Coronary artery (tissue), 2 donors: ENCODE data around the gene CLEC3B.
A peak's percentile ranks its signal among the peaks of the same experiment; 100 is the strongest.
"Not testable (repeated sequence)": the region's sequence is repeated elsewhere in the genome, so short reads cannot be mapped to it uniquely, and the experiment has no call there.

Source experiments
- DNase-seq: peaks from one replicate; pipeline ENCODE4 v3.0.0-alpha.2; 2017; ENCODE audit warnings: low spot score
- H3K27ac ChIP-seq, 2 donors: fragments of 200-600 bp; sonication (generic); one replicate each; pipeline ENCODE4 v1.5.1; 2016 to 2019
- H3K4me3 ChIP-seq: fragments of 200-600 bp; sonication (generic); 2 replicates; pipeline ENCODE4 v1.5.1; 2016; ENCODE audit warnings: mild to moderate bottlenecking, moderate library complexity
- TF ChIP-seq, protein P1 (sequence below): fragments of 200-600 bp; sonication (generic); IDR thresholded peaks from one replicate; pipeline ENCODE4 v1.5.1; 2019; ENCODE audit warnings: antibody characterized with exemption

The CLEC3B gene

DNA sequence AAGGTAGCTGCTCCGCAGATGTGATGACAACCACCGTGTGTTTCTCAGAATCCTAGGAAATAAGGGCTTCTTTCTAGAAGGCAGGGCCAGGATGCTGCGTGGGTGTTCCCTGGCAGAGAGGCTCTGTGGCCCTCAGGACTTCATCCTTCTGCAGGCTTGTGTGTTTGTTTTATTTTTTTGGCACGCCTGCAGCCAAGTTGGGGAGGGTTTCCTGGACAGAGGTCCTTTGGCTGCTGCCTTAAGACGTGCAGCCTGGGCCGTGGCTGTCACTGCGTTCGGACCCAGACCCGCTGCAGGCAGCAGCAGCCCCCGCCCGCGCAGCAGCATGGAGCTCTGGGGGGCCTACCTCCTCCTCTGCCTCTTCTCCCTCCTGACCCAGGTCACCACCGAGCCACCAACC is at the start of gene CLEC3B:
Gene CLEC3B, plus strand, starts transcription at position 266 of the 400 bp plus-strand sequence. Its CDS starts 60 bp downstream, at position 326.
- TF ChIP-seq, protein P1, sequence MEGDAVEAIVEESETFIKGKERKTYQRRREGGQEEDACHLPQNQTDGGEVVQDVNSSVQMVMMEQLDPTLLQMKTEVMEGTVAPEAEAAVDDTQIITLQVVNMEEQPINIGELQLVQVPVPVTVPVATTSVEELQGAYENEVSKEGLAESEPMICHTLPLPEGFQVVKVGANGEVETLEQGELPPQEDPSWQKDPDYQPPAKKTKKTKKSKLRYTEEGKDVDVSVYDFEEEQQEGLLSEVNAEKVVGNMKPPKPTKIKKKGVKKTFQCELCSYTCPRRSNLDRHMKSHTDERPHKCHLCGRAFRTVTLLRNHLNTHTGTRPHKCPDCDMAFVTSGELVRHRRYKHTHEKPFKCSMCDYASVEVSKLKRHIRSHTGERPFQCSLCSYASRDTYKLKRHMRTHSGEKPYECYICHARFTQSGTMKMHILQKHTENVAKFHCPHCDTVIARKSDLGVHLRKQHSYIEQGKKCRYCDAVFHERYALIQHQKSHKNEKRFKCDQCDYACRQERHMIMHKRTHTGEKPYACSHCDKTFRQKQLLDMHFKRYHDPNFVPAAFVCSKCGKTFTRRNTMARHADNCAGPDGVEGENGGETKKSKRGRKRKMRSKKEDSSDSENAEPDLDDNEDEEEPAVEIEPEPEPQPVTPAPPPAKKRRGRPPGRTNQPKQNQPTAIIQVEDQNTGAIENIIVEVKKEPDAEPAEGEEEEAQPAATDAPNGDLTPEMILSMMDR: no peak
- no peak for DNase-seq
- Histone ChIP-seq H3K27ac (peak within 1 kb of the TSS; percentile 4 to 86), H3K4me3 (peak within 1 kb of the TSS; percentile 64)

DNA sequence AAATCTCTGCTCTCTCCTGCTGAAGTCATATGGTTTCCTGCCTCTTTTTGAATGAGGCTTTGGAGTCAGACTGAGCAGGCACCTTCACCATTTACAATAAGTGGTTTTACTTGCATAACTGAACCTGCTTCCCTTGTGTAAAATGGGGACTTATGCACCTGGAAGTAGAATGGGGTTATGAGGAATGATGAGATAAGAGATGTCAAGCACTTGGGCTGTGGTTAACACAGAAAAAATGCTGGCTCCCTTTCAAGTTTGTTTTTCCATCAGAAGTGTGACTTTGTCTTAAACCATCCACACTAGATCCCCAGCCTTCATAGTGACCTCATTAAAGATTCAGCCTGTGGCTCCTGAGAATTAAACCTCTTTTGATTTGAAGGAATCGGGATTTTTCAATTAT is 44.9 kb upstream of the CLEC3B start:
- no peak for DNase-seq
- Histone ChIP-seq H3K27ac (no peak overlapping the region), H3K4me3 (no peak overlapping the region)
- TF ChIP-seq, protein P1: no peak

DNA sequence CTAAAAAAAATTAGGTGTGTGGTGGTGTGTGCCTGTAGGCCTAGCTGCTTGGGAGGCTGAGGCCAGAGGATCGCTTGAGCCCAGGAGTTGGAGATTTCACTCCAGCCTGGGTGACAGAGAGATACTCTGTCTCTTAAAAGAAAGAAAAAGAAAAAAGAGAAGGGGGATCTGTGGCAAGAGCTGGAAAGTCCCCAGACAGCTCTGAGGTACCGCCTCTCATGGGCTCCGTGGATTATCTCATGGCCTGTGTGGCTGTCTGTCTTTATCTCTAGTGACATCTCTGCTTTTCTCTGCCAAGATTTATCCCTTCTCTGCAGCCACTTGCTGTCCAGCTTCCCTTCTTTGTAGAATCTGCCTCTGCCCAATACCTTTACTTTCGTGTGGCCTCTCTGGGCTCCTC is 44.4 kb upstream of the CLEC3B start:
- H3K4me3 ChIP-seq: no peak overlapping the region
- TF ChIP-seq, protein P1: no peak
- H3K27ac ChIP-seq: no peak overlapping the region
- no peak for DNase-seq

GRCh38 chr3:44982817-44983216 is 43.3 kb upstream of the CLEC3B start:
- TF ChIP-seq, protein P1: no peak
- H3K4me3 ChIP-seq: no peak overlapping the region
- DNase-seq: no peak
- H3K27ac ChIP-seq: no peak overlapping the region

GRCh38 chr3:44983484-44983941 is 42.6 kb upstream of the CLEC3B start:
- no peak for DNase-seq
- TF ChIP-seq, protein P1: no peak
- H3K4me3 ChIP-seq: no peak overlapping the region
- no peak overlapping the region for H3K27ac ChIP-seq

- H3K27ac ChIP-seq: no peak overlapping the region
- no peak for DNase-seq
- no peak overlapping the region for H3K4me3 ChIP-seq
- TF ChIP-seq, protein P1: no peak
Observed at GRCh38 chr3:44984335-44984734, 41.8 kb upstream of the CLEC3B start.

DNA sequence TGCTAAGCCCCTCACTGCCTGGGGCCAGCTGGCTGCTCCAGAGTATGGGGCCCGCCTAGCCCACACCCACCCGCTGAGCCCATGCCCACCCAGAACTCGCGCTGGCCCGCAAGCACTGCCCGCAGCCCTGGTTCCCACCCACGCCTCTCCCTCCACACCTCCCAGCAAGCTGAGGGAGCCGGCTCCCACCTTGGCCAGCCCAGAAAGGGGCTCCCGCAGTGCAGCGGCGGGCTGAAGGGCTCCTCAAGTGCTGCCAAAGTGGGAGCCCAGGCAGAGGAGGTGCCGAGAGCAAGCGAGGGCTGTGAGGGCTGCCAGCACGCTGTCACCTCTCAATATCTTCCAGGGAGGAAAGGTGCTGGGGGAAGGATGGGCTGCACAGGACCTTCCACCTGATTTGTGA is 39.8 kb upstream of the CLEC3B start:
- H3K4me3 ChIP-seq, H3K27ac ChIP-seq, DNase-seq: not testable (repeated sequence)

GRCh38 chr3:44987332-44987731 is 38.8 kb upstream of the CLEC3B start:
- H3K27ac ChIP-seq: no peak overlapping the region
- TF ChIP-seq, protein P1: no peak
- DNase-seq: no peak
- no peak overlapping the region for H3K4me3 ChIP-seq
